ENCODE data around the gene BICRAL.

GRCh38 chr6:42821341-42821668 is 39.5 kb downstream of the BICRAL start:
- no peak for TF ChIP-seq POLR2AphosphoS5 (IDR thresholded peaks at IDR 0.05; ENCODE audit: low read depth, low read length)
- TF ChIP-seq POLR2A (IDR thresholded peaks at IDR 0.05; ENCODE audit: low read depth, low read length), result no peak
- no peak for TF ChIP-seq TAF1 (IDR thresholded peaks at IDR 0.05; ENCODE audit: borderline replicate concordance, low read depth, low read length)
